A549 (cell line): ENCODE results near the gene NAP1L4. TPM values are rescaled to one million over a fixed set of nuclear protein-coding genes. Genes with fewer than 3 reads are reported as not detected.

Experiments used
- ATAC-seq, 2 experiments: fragments of 200-7000 bp in 1 of 2; fragments of >200 bp in 1 of 2; cut with Nextera tagmentation in 1 of 2; cut with Tn5 transposase in 1 of 2; 3 replicates each; pipeline versions ENCODE4 v1.8.0 to v1.9.1; 2018 to 2020; ENCODE audit warnings: mild to moderate bottlenecking in 1 of 2, moderate library complexity in 1 of 2
- CTCF ChIA-PET: fragments of 300-600 bp; sonication (Branson Sonifier 250); formaldehyde crosslinking; extraction: SDS; loops from one replicate; lab custom pipeline; 2021; ENCODE audit warnings: antibody characterized with exemption, inconsistent platforms; lab: Yijun Ruan, JAX
- POLR2A ChIA-PET: fragments of 350-600 bp; formaldehyde crosslinking; extraction: SDS; loops from one replicate; lab custom pipeline; 2021; ENCODE audit warnings: antibody characterized with exemption, inconsistent platforms; lab: Yijun Ruan, JAX
- DNase-seq, 2 experiments: peaks; one replicate each; pipeline versions ENCODE4 v3.0.0 to v3.0.0-alpha.2; 2011 to 2016; ENCODE audit warnings: low read depth in 1 of 2, low spot score in 1 of 2
- FAIRE-seq: peaks from 2 replicates; lab custom pipeline; 2011; peaks lifted over from hg19 to GRCh38; lab: Jason Lieb, UNC
- H3K27ac ChIP-seq, 2 experiments: fragments of >200 bp; sonication (Bioruptor Twin); formaldehyde crosslinking; 3 replicates each; pipeline ENCODE4 v1.5.1; 2016 to 2017
- H3K4me1 ChIP-seq: fragments of >200 bp; sonication (Bioruptor Twin); formaldehyde crosslinking; 3 replicates; pipeline ENCODE4 v1.6.1; 2016
- H3K4me2 ChIP-seq: fragments of >200 bp; sonication (Bioruptor Twin); formaldehyde crosslinking; 3 replicates; pipeline ENCODE4 v1.6.1; 2016
- H3K4me3 ChIP-seq: fragments of >200 bp; sonication (Bioruptor Twin); formaldehyde crosslinking; 3 replicates; pipeline ENCODE4 v1.5.1; 2016
- H3K9me3 ChIP-seq: fragments of >200 bp; sonication (Bioruptor Twin); formaldehyde crosslinking; 3 replicates; pipeline ENCODE4 v1.6.1; 2016
- BCL3 ChIP-seq: fragments of >200 bp; sonication (Bioruptor Twin); formaldehyde crosslinking; IDR thresholded peaks from 3 replicates; pipeline ENCODE4 v1.6.1; 2016
- CBX8 ChIP-seq: fragments of 200-600 bp; sonication (generic); IDR thresholded peaks from 2 replicates; pipeline ENCODE4 v1.6.1; 2016
- EHMT2 ChIP-seq: fragments of 200-600 bp; sonication (generic); IDR thresholded peaks from 2 replicates; pipeline ENCODE4 v1.6.1; 2016; ENCODE audit warnings: antibody characterized with exemption, low read depth, mild to moderate bottlenecking, moderate library complexity
- EP300 ChIP-seq, 2 experiments: fragments of >200 bp; sonication (Bioruptor Twin); formaldehyde crosslinking; IDR thresholded peaks; 2 replicates in 1 of 2; 3 replicates in 1 of 2; pipeline ENCODE4 v1.6.1; 2016 to 2017
- ESRRA ChIP-seq: fragments of 150-350 bp; IDR thresholded peaks from 2 replicates; pipeline ENCODE4 v1.6.1; 2014; ENCODE audit warnings: mild to moderate bottlenecking, low read length, borderline replicate concordance
- FOSL2 ChIP-seq, 2 experiments: fragments of 450-650 bp in 1 of 2; fragments of >200 bp in 1 of 2; sonication (Bioruptor Twin) in 1 of 2; formaldehyde crosslinking; IDR thresholded peaks; 2 replicates each; pipeline versions ENCODE4 v1.5.0 to v1.6.1; 2016 to 2020; ENCODE audit warnings: mild to moderate bottlenecking in 1 of 2, moderate library complexity in 1 of 2
- GATA3 ChIP-seq: IDR thresholded peaks from 2 replicates; pipeline ENCODE4 v1.6.1; 2012; ENCODE audit warnings: borderline replicate concordance
- HDAC2 ChIP-seq: fragments of 200-600 bp; sonication (generic); IDR thresholded peaks from 2 replicates; pipeline ENCODE4 v1.6.1; 2016
- HES2 ChIP-seq: fragments of >200 bp; sonication (Bioruptor Twin); formaldehyde crosslinking; IDR thresholded peaks from 2 replicates; pipeline ENCODE4 v1.6.1; 2016
- HEYL ChIP-seq: fragments of 250-450 bp; sonication (Bioruptor Pico); IDR thresholded peaks from 2 replicates; pipeline ENCODE4 v1.8.0; 2021; ENCODE audit warnings: mild to moderate bottlenecking, moderate library complexity
- HOXA7 ChIP-seq: fragments of 250-450 bp; sonication (Bioruptor Pico); IDR thresholded peaks from 2 replicates; pipeline ENCODE4 v1.5.0; 2020; ENCODE audit warnings: mild to moderate bottlenecking, moderate library complexity
- KDM1A ChIP-seq: fragments of 200-600 bp; sonication (generic); IDR thresholded peaks from 2 replicates; pipeline ENCODE4 v1.6.1; 2016; ENCODE audit warnings: low read depth, mild to moderate bottlenecking
- KDM5A ChIP-seq: fragments of 200-600 bp; sonication (generic); IDR thresholded peaks from 2 replicates; pipeline ENCODE4 v1.6.1; 2016; ENCODE audit warnings: antibody characterized with exemption, mild to moderate bottlenecking
- MAFK ChIP-seq: fragments of 450-650 bp; IDR thresholded peaks from 2 replicates; pipeline ENCODE4 v1.6.1; 2014; ENCODE audit not compliant: partially characterized antibody
- MAX ChIP-seq: IDR thresholded peaks from 2 replicates; pipeline ENCODE4 v1.6.1; 2012
- NPAS2 ChIP-seq: fragments of 250-450 bp; sonication (Bioruptor Pico); IDR thresholded peaks from 2 replicates; pipeline ENCODE4 v1.8.0; 2022; ENCODE audit warnings: mild to moderate bottlenecking, moderate library complexity, borderline replicate concordance
- PBX3 ChIP-seq: IDR thresholded peaks from 2 replicates; pipeline ENCODE4 v1.6.1; 2012
- RAD21 ChIP-seq, 2 experiments: fragments of >200 bp in 1 of 2; sonication (Bioruptor Twin) in 1 of 2; formaldehyde crosslinking in 1 of 2; IDR thresholded peaks in 1 of 2; conservative IDR thresholded peaks in 1 of 2; 2 replicates in 1 of 2; 3 replicates in 1 of 2; pipeline ENCODE4 v1.6.1; 2012 to 2018; ENCODE audit warnings: inconsistent platforms in 1 of 2
- RARB ChIP-seq: fragments of 250-450 bp; sonication (Bioruptor Pico); IDR thresholded peaks from 2 replicates; pipeline ENCODE4 v1.8.0; 2021; ENCODE audit warnings: mild to moderate bottlenecking, moderate library complexity
- RCOR1 ChIP-seq: fragments of 150-350 bp; IDR thresholded peaks from 2 replicates; pipeline ENCODE4 v1.6.1; 2014; ENCODE audit warnings: antibody characterized with exemption, low read length, low read depth
- RFX5 ChIP-seq: fragments of 450-650 bp; IDR thresholded peaks from 2 replicates; pipeline ENCODE4 v1.7.1; 2014; ENCODE audit warnings: antibody characterized with exemption, mild to moderate bottlenecking, moderate library complexity
- RNF2 ChIP-seq: fragments of 200-600 bp; sonication (generic); IDR thresholded peaks from 2 replicates; pipeline ENCODE4 v1.6.1; 2016; ENCODE audit warnings: low read depth, mild to moderate bottlenecking, antibody characterized with exemption, moderate library complexity, borderline replicate concordance
- TP53 ChIP-seq: fragments of 250-450 bp; sonication (Bioruptor Pico); IDR thresholded peaks from 2 replicates; pipeline ENCODE4 v1.5.0; 2021; ENCODE audit warnings: mild to moderate bottlenecking, moderate library complexity
- USF2 ChIP-seq: fragments of 450-650 bp; IDR thresholded peaks from 2 replicates; pipeline ENCODE4 v1.6.1; 2014; ENCODE audit warnings: antibody characterized with exemption
- ZC3H11A ChIP-seq: fragments of 450-650 bp; IDR thresholded peaks from 2 replicates; pipeline ENCODE4 v1.6.1; 2014; ENCODE audit warnings: antibody characterized with exemption, mild to moderate bottlenecking
- ZFP36 ChIP-seq: fragments of 450-650 bp; IDR thresholded peaks from 2 replicates; pipeline ENCODE4 v1.6.1; 2014; ENCODE audit warnings: borderline replicate concordance; ENCODE audit not compliant: partially characterized antibody
- ZNF302 ChIP-seq: fragments of 250-450 bp; sonication (Bioruptor Pico); IDR thresholded peaks from 2 replicates; pipeline ENCODE4 v1.9.0; 2021; ENCODE audit warnings: inconsistent platforms, mild to moderate bottlenecking, moderate library complexity
- WGBS: methylation state at CpG from one replicate; pipeline ENCODE4 v1.1.6; 2017; ENCODE audit errors: missing lambda C conversion rate; 5-methylcytosine and 5-hydroxymethylcytosine counted together
- polyA plus RNA-seq, 4 experiments: library from polyadenylated mRNA; depleted of rRNA in 3 of 4; stranded (reverse); fragments of >200 nt; fragmentation: RNase III in 1 of 4; extraction: RNeasy Plus Mini Kit Qiagen cat#74134 plus additional on column Dnase treatment in 1 of 4; gene quantifications; 2 replicates in 3 of 4; 3 replicates in 1 of 4; pipeline ENCODE4 v1.2.3, GENCODE V29; 2011 to 2017

The NAP1L4 gene
- polyA plus RNA-seq, 2 of the 4 experiments (the other 2 are of a cell fraction), result 132 to 148 TPM

GRCh38 chr11:2994336-2994730 lies 2.2 kb upstream of the NAP1L4 start:
- WGBS, result 76% methylated on average over 3 of the region's 4 CpGs
- ATAC-seq (no peak), DNase-seq (no peak), FAIRE-seq (no peak)
- no peak overlapping the region for H3K27ac ChIP-seq
- CTCF ChIA-PET, result interaction anchor here (0.8 to 2.2 kb wide), 5 partner anchors 21 to 97 kb away, joined by 3 to 7 read pairs (median 4); no protein-coding TSS in a partner anchor
- POLR2A ChIA-PET, result no interaction called here
- peaks cover 16% of the 10 kb centered on the region for H3K4me1 ChIP-seq
- H3K4me3 ChIP-seq, result no peak overlapping the region
- no peak overlapping the region for H3K4me2 ChIP-seq
- no peaks in the 10 kb centered on the region for H3K9me3 ChIP-seq
- no peak for TF ChIP-seq RNF2
- no peak for TF ChIP-seq TP53
- no peak for TF ChIP-seq RFX5
- TF ChIP-seq ZC3H11A, result no peak
- TF ChIP-seq CBX8, result no peak
- TF ChIP-seq PBX3, result no peak
- TF ChIP-seq RARB (CRISPR knock-in tag), result no peak
- TF ChIP-seq ZFP36, result no peak
- no peak for TF ChIP-seq RAD21 (conservative IDR thresholded peaks at IDR 0.05 in 1 of 2, IDR thresholded peaks at IDR 0.05 in 1 of 2)
- no peak for TF ChIP-seq HOXA7
- TF ChIP-seq RCOR1, result no peak
- TF ChIP-seq MAFK, result no peak
- TF ChIP-seq NPAS2, result no peak
- TF ChIP-seq EHMT2, result no peak
- TF ChIP-seq FOSL2 (IDR thresholded peaks at IDR 0.05), result no peak
- TF ChIP-seq FOSL2 (CRISPR knock-in tag; IDR thresholded peaks at IDR 0.05), result no peak
- TF ChIP-seq ESRRA, result no peak
- TF ChIP-seq KDM5A, result no peak
- TF ChIP-seq, all 56 proteins: peak for 0

- peaks cover 29% of the 10 kb centered on the region for H3K4me1 ChIP-seq
- H3K27ac ChIP-seq, result peak overlapping the region; percentile 95 to 99
- DNase-seq (peak in 1 of 2 experiments; percentile 51), FAIRE-seq (no peak), ATAC-seq (peak; percentile 31 to 64)
- peak overlapping the region; percentile 87 for H3K4me2 ChIP-seq
- H3K4me3 ChIP-seq, result peak overlapping the region; percentile 68
- ChIA-PET POLR2A (interaction anchor here (0.6 kb wide), 1 partner anchor 64 kb away, joined by 4 read pairs; the partner anchor contains the start of gene PHLDA2), CTCF (interaction anchor here (0.9 to 2.2 kb wide), 4 partner anchors 44 to 63 kb away, joined by 3 to 7 read pairs (median 4); no protein-coding TSS in a partner anchor)
- H3K9me3 ChIP-seq, result no peaks in the 10 kb centered on the region
- 44% methylated on average over 7 of the region's 7 CpGs for WGBS
- TF ChIP-seq USF2 (no peak), EHMT2 (no peak), ZNF302 (no peak), HES2 (no peak), EP300 (IDR thresholded peaks at IDR 0.05) (no peak), HEYL (CRISPR knock-in tag) (no peak), MAX (no peak), GATA3 (no peak), RFX5 (no peak), KDM1A (no peak), HDAC2 (no peak), ZC3H11A (no peak), BCL3 (no peak)
Measured at GRCh38 chr11:2992997-2993325, 832 bp upstream of the NAP1L4 start.
